Measurements from ENCODE around the gene SPHK2. TPM values are rescaled to one million over a fixed set of nuclear protein-coding genes. Genes with fewer than 3 reads are reported as not detected.
A peak's percentile ranks its signal among the peaks of the same experiment; 100 is the strongest.

Gene SPHK2
- total and polyA plus RNA-seq, 2 experiments from 2014 or later = 22.5 to 25.3 TPM

DNA sequence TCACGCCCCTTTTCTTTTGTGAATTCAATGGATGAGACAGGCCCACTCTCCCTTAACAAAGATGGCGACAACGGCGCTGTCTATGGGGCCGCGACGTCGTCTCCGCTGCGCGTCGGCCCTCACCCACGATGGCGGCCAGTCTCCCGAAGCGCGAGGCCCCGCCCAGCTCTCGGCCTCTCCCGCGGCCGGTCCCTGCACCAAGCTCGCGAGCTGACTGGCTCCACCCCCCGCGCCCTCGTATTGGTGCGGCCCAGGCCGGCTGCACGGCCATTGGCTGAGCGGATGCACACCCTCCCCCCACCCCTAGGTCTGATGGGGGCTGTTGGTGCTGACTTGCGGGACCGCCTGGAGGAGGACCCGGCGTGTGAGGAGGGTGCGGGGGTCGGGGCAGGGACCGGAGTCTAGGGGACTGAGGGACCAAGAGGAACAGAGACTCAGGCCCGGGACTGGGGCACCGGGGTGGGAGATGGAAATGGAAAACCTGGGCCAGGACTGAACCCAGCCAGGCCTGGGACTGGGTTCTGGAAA is 4.8 kb downstream of the SPHK2 start:
- no peaks in the 10 kb centered on the region for H3K27me3 ChIP-seq
- peak overlapping the region; percentile 80 for H3K27ac ChIP-seq
- peaks cover 8% of the 10 kb centered on the region for H3K4me1 ChIP-seq (ENCODE audit: low read depth)
- H3K4me3 ChIP-seq = peak overlapping the region; percentile 62
- H3K36me3 ChIP-seq = no peaks in the 10 kb centered on the region
- TF ChIP-seq, protein P1, sequence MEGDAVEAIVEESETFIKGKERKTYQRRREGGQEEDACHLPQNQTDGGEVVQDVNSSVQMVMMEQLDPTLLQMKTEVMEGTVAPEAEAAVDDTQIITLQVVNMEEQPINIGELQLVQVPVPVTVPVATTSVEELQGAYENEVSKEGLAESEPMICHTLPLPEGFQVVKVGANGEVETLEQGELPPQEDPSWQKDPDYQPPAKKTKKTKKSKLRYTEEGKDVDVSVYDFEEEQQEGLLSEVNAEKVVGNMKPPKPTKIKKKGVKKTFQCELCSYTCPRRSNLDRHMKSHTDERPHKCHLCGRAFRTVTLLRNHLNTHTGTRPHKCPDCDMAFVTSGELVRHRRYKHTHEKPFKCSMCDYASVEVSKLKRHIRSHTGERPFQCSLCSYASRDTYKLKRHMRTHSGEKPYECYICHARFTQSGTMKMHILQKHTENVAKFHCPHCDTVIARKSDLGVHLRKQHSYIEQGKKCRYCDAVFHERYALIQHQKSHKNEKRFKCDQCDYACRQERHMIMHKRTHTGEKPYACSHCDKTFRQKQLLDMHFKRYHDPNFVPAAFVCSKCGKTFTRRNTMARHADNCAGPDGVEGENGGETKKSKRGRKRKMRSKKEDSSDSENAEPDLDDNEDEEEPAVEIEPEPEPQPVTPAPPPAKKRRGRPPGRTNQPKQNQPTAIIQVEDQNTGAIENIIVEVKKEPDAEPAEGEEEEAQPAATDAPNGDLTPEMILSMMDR (IDR thresholded peaks at IDR 0.05; ENCODE audit: low read depth, low read length) = no peak
- DNase-seq (ENCODE audit: low read depth in 1 of 2, low spot score in 1 of 2) = peak; percentile 99
- no peaks in the 10 kb centered on the region for H3K9me3 ChIP-seq (ENCODE audit: low read depth)

- Histone ChIP-seq H3K9me3 (ENCODE audit: low read depth) (no peaks in the 10 kb centered on the region), H3K4me1 (ENCODE audit: low read depth) (peaks cover 8% of the 10 kb centered on the region), H3K27ac (peak overlapping the region; percentile 55), H3K36me3 (no peaks in the 10 kb centered on the region), H3K27me3 (no peaks in the 10 kb centered on the region), H3K4me3 (peak overlapping the region; percentile 62)
- TF ChIP-seq, protein P1 (IDR thresholded peaks at IDR 0.05; ENCODE audit: low read depth, low read length) = no peak
- DNase-seq (ENCODE audit: low read depth in 1 of 2, low spot score in 1 of 2) = peak in 1 of 2 donors; percentile 23
These were observed 5.8 kb downstream of the SPHK2 start for GRCh38 chr19:48624791-48625723.

- no peaks in the 10 kb centered on the region for H3K9me3 ChIP-seq (ENCODE audit: low read depth)
- DNase-seq (ENCODE audit: low read depth in 1 of 2, low spot score in 1 of 2) = no peak
- no peaks in the 10 kb centered on the region for H3K36me3 ChIP-seq
- no peak overlapping the region for H3K4me3 ChIP-seq
- peaks cover 8% of the 10 kb centered on the region for H3K4me1 ChIP-seq (ENCODE audit: low read depth)
- TF ChIP-seq, protein P1 (IDR thresholded peaks at IDR 0.05; ENCODE audit: low read depth, low read length) = no peak
- no peaks in the 10 kb centered on the region for H3K27me3 ChIP-seq
- no peak overlapping the region for H3K27ac ChIP-seq
These were observed 6.6 kb downstream of the SPHK2 start for GRCh38 chr19:48625891-48626327.

GRCh38 chr19:48627201-48627864 is 8.0 kb downstream of the SPHK2 start:
- TF ChIP-seq, protein P1 (IDR thresholded peaks at IDR 0.05; ENCODE audit: low read depth, low read length) = no peak
- no peak overlapping the region for H3K4me3 ChIP-seq
- H3K27me3 ChIP-seq = no peaks in the 10 kb centered on the region
- peaks cover 8% of the 10 kb centered on the region for H3K4me1 ChIP-seq (ENCODE audit: low read depth)
- no peak for DNase-seq (ENCODE audit: low read depth in 1 of 2, low spot score in 1 of 2)
- no peaks in the 10 kb centered on the region for H3K9me3 ChIP-seq (ENCODE audit: low read depth)
- no peaks in the 10 kb centered on the region for H3K36me3 ChIP-seq
- no peak overlapping the region for H3K27ac ChIP-seq

GRCh38 chr19:48627865-48628314 is 8.6 kb downstream of the SPHK2 start:
- Histone ChIP-seq H3K9me3 (ENCODE audit: low read depth) (no peaks in the 10 kb centered on the region), H3K27ac (no peak overlapping the region), H3K27me3 (no peaks in the 10 kb centered on the region), H3K36me3 (no peaks in the 10 kb centered on the region), H3K4me1 (ENCODE audit: low read depth) (peaks cover 8% of the 10 kb centered on the region), H3K4me3 (no peak overlapping the region)
- TF ChIP-seq, protein P1 (IDR thresholded peaks at IDR 0.05; ENCODE audit: low read depth, low read length) = no peak
- DNase-seq (ENCODE audit: low read depth in 1 of 2, low spot score in 1 of 2) = no peak

All from cardiac muscle cell (in vitro differentiated cells and primary cell).